HG03280 (cell line): ENCODE results near the gene MAPK8IP3.
"Not testable (repeated sequence)": the region's sequence is repeated elsewhere in the genome, so short reads cannot be mapped to it uniquely, and the experiment has no call there.

Source experiments
- ATAC-seq: cut with Tn5 transposase; IDR thresholded peaks from one replicate; pipeline ENCODE4 v1.9.1; 2021; ENCODE audit warnings: mild to moderate bottlenecking, moderate library complexity; ENCODE audit not compliant: unreplicated experiment

MAPK8IP3 gene

DNA sequence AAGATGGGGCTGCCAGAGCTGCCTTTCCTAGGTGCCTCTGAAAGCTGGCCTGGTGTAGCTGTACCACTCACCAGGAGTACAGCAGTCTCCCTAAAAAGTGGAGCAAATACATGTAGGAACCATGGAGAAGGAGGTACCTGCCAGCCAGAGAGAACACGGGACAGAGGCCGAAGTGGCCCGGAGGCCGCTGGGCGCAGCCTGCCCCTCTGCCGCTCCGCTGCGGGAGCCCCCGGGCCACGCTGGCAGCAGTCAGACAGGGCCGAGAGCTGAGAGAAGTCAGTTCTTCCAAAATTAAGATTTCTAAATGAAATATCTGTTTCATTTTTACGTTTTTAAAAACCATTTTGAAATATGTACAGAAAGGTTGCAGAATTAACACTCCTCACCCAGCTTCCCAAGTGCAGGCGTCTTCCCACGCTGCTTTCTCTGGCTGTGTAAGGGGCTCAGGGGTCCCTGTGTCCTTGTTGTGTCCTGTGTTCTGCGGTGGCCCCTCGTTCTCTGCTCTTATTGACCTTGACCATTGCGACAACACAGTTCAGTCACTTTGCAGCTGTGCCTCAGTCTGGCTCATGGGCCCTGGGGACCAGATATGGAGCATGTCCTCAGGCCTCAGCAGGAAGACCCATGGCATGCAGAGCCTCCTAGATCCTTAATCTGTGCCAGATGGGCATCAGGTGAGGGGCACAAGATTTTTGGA lies 5.0 kb downstream of the MAPK8IP3 start:
- no peak for ATAC-seq

GRCh38 chr16:1712791-1713261 lies 6.8 kb downstream of the MAPK8IP3 start:
- no peak for ATAC-seq

GRCh38 chr16:1713331-1713730 lies 7.3 kb downstream of the MAPK8IP3 start:
- peak; percentile 3 for ATAC-seq

GRCh38 chr16:1713933-1714332 lies 7.9 kb downstream of the MAPK8IP3 start:
- peak; percentile 56 for ATAC-seq

DNA sequence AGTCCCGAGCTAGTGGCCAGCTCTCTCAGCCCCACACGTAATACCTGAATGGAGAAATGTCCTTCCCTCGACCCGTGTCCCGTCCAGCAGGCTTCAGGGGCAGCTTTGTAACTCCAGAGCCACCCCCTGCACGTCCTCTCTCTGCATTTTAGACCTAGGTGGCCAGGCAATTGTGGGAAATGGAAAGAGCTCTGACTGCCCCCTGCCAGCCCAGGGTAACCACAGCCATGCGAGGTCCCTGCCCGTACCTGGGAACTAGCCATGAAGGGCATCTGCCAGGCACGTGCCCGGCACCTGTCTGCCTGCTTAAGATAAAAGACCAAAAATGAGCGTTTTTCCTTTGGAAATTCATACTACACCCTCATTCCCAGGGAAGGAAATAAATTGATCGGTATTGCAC lies 9.2 kb downstream of the MAPK8IP3 start:
- no peak for ATAC-seq

GRCh38 chr16:1718236-1718635 lies 12.2 kb downstream of the MAPK8IP3 start:
- not testable (repeated sequence) for ATAC-seq

GRCh38 chr16:1719559-1720229 lies 13.7 kb downstream of the MAPK8IP3 start:
- ATAC-seq: not testable (repeated sequence)

GRCh38 chr16:1721372-1721771 lies 15.4 kb downstream of the MAPK8IP3 start:
- ATAC-seq: no peak

DNA sequence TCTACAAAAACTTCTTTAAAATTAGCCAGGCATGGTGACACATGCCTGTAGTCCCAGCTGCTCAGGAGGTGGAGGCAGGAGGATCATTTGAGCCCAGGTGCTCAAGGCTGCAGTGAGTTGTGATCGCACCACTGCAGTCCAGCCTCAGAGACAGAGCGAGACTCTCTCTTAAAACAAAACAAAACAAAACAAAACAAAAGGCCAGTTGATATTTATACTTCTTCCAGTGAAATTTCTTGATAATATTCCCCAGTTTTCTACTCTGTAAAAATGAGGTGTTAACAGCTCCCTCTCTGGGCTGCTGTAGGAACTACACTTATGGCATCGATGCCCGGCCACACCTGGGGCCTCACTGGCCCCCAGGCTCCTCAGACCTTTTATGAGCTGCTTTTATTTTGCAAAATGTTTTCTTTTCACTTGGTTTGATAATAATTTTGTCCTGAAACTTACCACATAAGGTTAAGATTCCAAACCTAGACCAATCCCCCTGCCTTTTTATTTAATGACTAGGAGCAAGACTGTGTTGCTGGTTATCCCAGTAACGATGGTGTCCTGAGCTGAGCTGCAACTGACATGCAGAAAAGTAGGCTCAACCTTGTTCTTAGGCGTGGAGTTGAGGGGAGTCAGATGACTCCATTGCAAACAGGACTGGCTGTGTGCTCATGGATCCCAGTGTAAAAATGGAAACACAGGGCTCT lies 17.6 kb downstream of the MAPK8IP3 start:
- no peak for ATAC-seq

DNA sequence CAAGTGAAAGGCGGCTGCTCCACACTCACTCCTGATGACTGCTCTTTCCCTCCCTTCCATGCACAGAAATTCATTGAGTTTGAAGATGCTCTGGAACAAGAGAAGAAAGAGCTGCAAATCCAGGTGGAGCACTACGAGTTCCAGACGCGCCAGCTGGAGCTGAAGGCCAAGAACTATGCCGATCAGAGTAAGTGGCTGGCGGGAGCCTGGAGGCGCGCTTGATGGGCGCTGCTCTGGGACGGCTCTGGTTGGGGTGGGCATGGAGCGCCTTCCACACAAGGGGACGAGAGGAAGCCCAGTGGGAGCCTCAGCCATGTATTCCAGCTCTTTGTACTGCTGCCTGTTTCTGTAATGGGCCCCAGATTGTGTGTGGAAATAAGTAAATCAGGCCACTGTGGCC lies 18.5 kb downstream of the MAPK8IP3 start:
- no peak for ATAC-seq

- no peak for ATAC-seq
Observed at GRCh38 chr16:1726661-1727502, 20.9 kb downstream of the MAPK8IP3 start.

DNA sequence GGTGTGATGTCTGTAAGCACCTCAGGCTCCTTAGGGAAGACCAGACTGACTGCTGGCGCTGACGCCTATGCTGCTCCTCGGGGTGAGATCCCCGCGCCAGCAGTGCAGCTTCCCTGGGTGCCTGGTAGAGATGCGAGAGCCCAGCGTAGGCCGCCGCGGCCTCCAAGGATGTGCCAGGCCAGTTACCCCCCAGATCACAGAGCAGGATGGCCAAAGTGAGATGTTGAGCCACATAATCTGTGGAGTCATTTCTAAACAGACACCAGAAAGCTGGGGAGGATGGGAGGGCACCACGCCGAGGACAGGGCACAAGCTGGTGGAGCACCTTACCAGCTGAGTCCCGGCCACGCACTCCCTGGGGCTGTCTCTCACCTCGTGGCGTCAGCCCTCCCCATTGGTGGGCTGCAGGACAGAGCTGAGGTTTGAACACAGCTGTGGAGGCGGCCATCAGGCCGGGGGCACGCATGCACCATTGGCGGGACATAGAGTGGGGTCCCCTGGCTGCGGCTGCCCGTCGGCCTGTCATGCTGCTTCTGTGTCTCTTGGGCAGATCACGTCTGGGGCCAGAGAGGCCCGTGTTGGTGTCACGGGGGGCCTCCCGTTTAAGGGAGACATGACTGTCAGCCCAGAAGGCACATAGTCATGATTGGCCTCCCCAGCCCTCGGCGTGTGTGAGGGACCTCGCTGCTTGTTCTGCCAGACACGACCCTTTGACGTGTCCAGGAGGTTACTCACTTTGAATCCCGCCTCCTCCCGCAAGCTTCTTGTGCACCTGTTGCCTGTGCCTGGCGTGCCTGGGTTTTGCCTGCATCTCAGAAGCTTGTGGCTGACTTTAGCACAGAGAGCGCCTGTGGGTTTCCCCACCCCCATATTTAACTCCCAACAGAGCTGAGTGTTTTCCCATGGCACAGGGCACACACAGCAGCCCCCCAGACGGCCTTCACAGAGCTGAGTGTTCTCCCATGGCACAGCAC lies 21.9 kb downstream of the MAPK8IP3 start:
- no peak for ATAC-seq

GRCh38 chr16:1729026-1729425 lies 23.0 kb downstream of the MAPK8IP3 start:
- no peak for ATAC-seq

DNA sequence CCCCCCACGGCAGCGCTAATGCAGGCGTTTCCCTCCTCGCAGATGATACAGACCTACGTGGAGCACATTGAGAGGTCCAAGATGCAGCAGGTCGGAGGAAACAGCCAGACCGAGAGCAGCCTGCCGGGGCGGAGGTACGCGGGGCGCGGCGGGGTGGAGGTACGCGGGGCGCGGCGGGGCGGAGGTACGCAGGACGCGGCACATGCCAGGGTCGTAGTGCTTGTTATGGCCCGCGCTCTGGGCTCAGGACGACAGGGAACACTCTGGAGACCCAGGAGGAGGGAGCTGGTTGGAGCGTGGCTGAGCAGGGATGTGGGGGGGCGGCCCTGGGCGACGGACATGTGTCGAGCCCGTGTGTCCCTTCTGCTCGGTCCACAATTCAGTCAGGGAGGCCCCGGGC lies 23.4 kb downstream of the MAPK8IP3 start:
- ATAC-seq: no peak

GRCh38 chr16:1731073-1731472 lies 25.1 kb downstream of the MAPK8IP3 start:
- ATAC-seq: no peak

DNA sequence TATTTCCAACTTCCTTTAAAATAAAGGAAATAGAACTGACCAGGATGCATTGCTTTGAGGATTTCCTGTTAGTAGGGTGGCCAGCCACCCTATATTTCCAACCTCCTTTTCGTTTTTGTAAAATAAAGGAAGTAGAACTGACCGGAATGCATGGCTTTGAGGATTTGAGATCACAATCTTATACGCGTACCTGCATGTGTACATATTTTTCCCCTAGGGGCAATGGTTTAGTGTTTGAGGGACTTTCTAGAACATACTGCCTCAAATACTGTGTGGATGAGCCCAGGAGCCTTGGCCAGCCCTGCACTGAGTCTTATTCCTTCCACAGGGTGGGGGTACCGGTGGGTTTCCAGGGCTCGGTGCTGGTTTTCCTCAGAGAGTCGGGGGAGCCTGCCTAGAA lies 25.6 kb downstream of the MAPK8IP3 start:
- ATAC-seq: no peak

GRCh38 chr16:1732071-1732470 lies 26.1 kb downstream of the MAPK8IP3 start:
- no peak for ATAC-seq

- not testable (repeated sequence) for ATAC-seq
Observed at GRCh38 chr16:1732551-1732987, 26.6 kb downstream of the MAPK8IP3 start.

DNA sequence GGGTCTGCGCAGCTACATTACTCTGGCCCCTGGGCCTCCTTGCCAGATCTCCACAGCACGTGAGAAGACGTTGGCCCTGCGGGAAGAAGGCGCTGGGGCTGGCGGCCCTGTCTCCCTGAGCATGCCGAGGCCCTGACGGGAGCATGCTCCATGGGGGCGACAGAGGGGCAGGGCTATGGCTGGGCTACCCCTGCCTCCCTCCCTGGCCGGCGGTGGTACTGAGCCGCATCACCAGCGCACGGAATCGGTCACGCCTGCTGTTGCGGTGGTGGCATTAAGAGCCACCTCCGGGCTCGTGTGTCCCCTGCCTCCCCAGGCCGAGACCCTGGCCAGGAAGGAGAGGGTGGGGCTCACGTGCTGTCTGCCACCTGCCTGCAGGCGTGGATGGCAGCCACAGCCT lies 28.1 kb downstream of the MAPK8IP3 start:
- ATAC-seq: no peak

DNA sequence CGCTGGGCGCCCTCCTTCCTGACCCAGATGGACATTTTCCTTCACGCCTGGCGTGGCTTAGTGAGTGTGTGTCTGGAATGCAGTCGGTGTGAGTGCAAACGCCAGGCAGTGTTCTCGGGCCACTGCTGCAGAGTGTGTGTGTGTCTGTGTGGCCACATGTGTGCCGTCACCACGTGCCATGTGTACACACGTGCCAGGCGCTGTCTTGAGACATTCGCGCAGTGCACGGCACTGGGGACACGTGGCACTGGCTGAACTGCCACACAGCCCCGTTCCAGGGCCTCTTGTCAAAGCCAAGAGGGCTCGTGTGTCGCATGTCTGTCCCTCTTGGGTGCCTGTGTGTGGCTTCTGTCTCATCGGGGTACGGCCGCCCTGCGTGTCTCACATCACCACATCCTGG lies 28.8 kb downstream of the MAPK8IP3 start:
- no peak for ATAC-seq
